K562 (cell line): Measurements from ENCODE around the gene RBKS. TPM values are rescaled to one million over a fixed set of nuclear protein-coding genes. Genes with fewer than 3 reads are reported as not detected.

Experiments used
- ATAC-seq: fragments of 200-7000 bp; cut with Tn5 transposase; 3 replicates; pipeline ENCODE4 v1.9.1; 2020; ENCODE audit warnings: moderate library complexity
- BruUV-seq: library from RNA; stranded (reverse); fragments of 400-500 nt; replicated peaks from 2 replicates; lab custom pipeline; 2021; lab: Mats Ljungman, UMichigan
- CTCF ChIA-PET: fragments of 300-600 bp; formaldehyde crosslinking; extraction: SDS; loops from one replicate; lab custom pipeline; 2021; ENCODE audit warnings: low intra/inter-chr PET ratio; lab: Yijun Ruan, JAX
- POLR2A ChIA-PET: fragments of 300-600, 350-650 bp; sonication (Branson Sonifier 250); formaldehyde crosslinking; extraction: SDS; loops from one replicate; lab custom pipeline; 2021; ENCODE audit warnings: antibody characterized with exemption, inconsistent platforms; lab: Yijun Ruan, JAX
- DNase-seq, 4 experiments: peaks; one replicate each; pipeline versions ENCODE4 v3.0.0 to v3.0.0-alpha.2; 2011 to 2018; ENCODE audit warnings: low spot score in 3 of 4, mixed read lengths in 3 of 4; ENCODE audit errors: extremely low read depth in 1 of 4
- FAIRE-seq: peaks from 2 replicates; lab custom pipeline; 2011; peaks lifted over from hg19 to GRCh38; lab: Jason Lieb, UNC
- H2AFZ ChIP-seq: 2 replicates; pipeline ENCODE4 v1.6.0; 2011; ENCODE audit warnings: low read depth, low read length, control low read depth, inconsistent platforms
- H3K27ac ChIP-seq: fragments of 200-600 bp; 3 replicates; pipeline ENCODE4 v1.8.0; 2011; ENCODE audit warnings: low read depth, mild to moderate bottlenecking, control low read depth, inconsistent platforms, low read length, moderate library complexity, mixed read lengths; ENCODE audit errors: extremely low read depth
- H3K27me3 ChIP-seq, 2 experiments: fragments of 300-600 bp in 1 of 2; 2 replicates in 1 of 2; 3 replicates in 1 of 2; pipeline versions ENCODE4 v1.6.0 to v1.8.0; 2011; ENCODE audit warnings: inconsistent platforms in 2 of 2, low read length in 2 of 2, mild to moderate bottlenecking in 1 of 2, mixed read lengths in 1 of 2, moderate library complexity in 1 of 2; ENCODE audit not compliant: control insufficient read depth in 2 of 2, insufficient read depth in 2 of 2
- H3K36me3 ChIP-seq: fragments of 300-600 bp; 3 replicates; pipeline ENCODE4 v1.8.0; 2011; ENCODE audit warnings: mild to moderate bottlenecking, low read length, inconsistent platforms; ENCODE audit not compliant: control insufficient read depth, insufficient read depth
- H3K4me1 ChIP-seq, 2 experiments: fragments of 200-600 bp in 1 of 2; replicated peaks in 1 of 2; 2 replicates in 1 of 2; 3 replicates in 1 of 2; pipeline versions ENCODE4 v1.5.1 to v1.8.0; 2011; ENCODE audit warnings: inconsistent platforms in 2 of 2, low read length in 2 of 2, mild to moderate bottlenecking in 1 of 2, mixed read lengths in 1 of 2, moderate library complexity in 1 of 2; ENCODE audit not compliant: control insufficient read depth in 2 of 2, insufficient read depth in 2 of 2
- H3K4me2 ChIP-seq: 2 replicates; pipeline ENCODE4 v1.6.1; 2011; ENCODE audit warnings: low read length, control low read depth, inconsistent platforms, mixed read lengths; ENCODE audit not compliant: insufficient read depth
- H3K4me3 ChIP-seq: fragments of 200-600 bp; sonication (generic), shearing (Covaris generic); 2 replicates; pipeline ENCODE4 v1.5.1; 2016; ENCODE audit warnings: control low read depth, inconsistent platforms
- H3K79me2 ChIP-seq: fragments of 200-600 bp; 3 replicates; pipeline ENCODE4 v1.8.0; 2011; ENCODE audit warnings: low read length, inconsistent platforms; ENCODE audit not compliant: control insufficient read depth, insufficient read depth
- H3K9ac ChIP-seq, 2 experiments: 2 replicates each; pipeline versions ENCODE4 v1.6.0 to v1.6.1; 2011; ENCODE audit warnings: low read depth in 2 of 2, low read length in 2 of 2, control low read depth in 1 of 2, inconsistent platforms in 1 of 2, mild to moderate bottlenecking in 1 of 2, mixed read lengths in 1 of 2; ENCODE audit not compliant: insufficient read depth in 1 of 2
- H3K9me1 ChIP-seq: one replicate; pipeline ENCODE4 v1.6.0; 2011; ENCODE audit warnings: inconsistent platforms, mild to moderate bottlenecking, low read length, moderate library complexity; ENCODE audit not compliant: control insufficient read depth, insufficient read depth
- H3K9me3 ChIP-seq: replicated peaks from 2 replicates; pipeline ENCODE4 v1.5.1; 2011; ENCODE audit warnings: low read depth, low read length, inconsistent platforms; ENCODE audit not compliant: control insufficient read depth, insufficient read depth
- H4K20me1 ChIP-seq: replicated peaks from 2 replicates; pipeline ENCODE4 v1.6.1; 2011; ENCODE audit warnings: low read length, inconsistent platforms, mixed read lengths; ENCODE audit not compliant: control insufficient read depth, insufficient read depth
- BCL6 ChIP-seq: fragments of 250-450 bp; sonication (Bioruptor Pico); IDR thresholded peaks from 2 replicates; pipeline ENCODE4 v1.4.0; 2020
- C11orf30 ChIP-seq: fragments of 450-650 bp; IDR thresholded peaks from 2 replicates; pipeline ENCODE4 v1.6.1; 2016; ENCODE audit warnings: low read depth, mild to moderate bottlenecking
- CEBPB ChIP-seq: fragments of 450-650 bp; IDR thresholded peaks from 2 replicates; pipeline ENCODE4 v1.6.1; 2016; ENCODE audit warnings: missing genetic modification characterization, missing compliant biosample characterization
- GABPA ChIP-seq: fragments of 200-800 bp; sonication (Bioruptor generic); conservative IDR thresholded peaks from 2 replicates; pipeline ENCODE4 v1.6.1; 2016; ENCODE audit warnings: low read depth, missing genetic modification characterization, missing compliant biosample characterization
- LCOR ChIP-seq: sonication (generic); formaldehyde crosslinking; IDR thresholded peaks from 2 replicates; pipeline ENCODE4 v1.8.0; 2022; ENCODE audit warnings: mild to moderate bottlenecking, missing genetic modification reagents
- MCM2 ChIP-seq: fragments of 450-650 bp; IDR thresholded peaks from 2 replicates; pipeline ENCODE4 v1.6.1; 2017; ENCODE audit warnings: low read depth, mild to moderate bottlenecking
- MCM7 ChIP-seq, 2 experiments: fragments of 450-650 bp; IDR thresholded peaks; 2 replicates each; pipeline ENCODE4 v1.6.1; 2016 to 2018
- MNT ChIP-seq, 2 experiments: fragments of 450-650 bp; conservative IDR thresholded peaks; 2 replicates each; pipeline ENCODE4 v1.6.1; 2017; ENCODE audit warnings: mild to moderate bottlenecking in 2 of 2, moderate library complexity in 2 of 2
- NR3C1 ChIP-seq: sonication (generic); formaldehyde crosslinking; IDR thresholded peaks from 2 replicates; pipeline ENCODE4 v1.8.1; 2022; ENCODE audit warnings: missing genetic modification reagents
- RBM17 ChIP-seq: fragments of 200-400 bp; formaldehyde crosslinking; IDR thresholded peaks from 2 replicates; pipeline ENCODE4 v1.6.1; 2017; ENCODE audit warnings: low read depth, mild to moderate bottlenecking, low read length, borderline replicate concordance
- SAFB2 ChIP-seq: fragments of 200-400 bp; formaldehyde crosslinking; IDR thresholded peaks from 2 replicates; pipeline ENCODE4 v1.6.1; 2018; ENCODE audit warnings: borderline replicate concordance, low read length, low read depth, moderate library complexity; ENCODE audit not compliant: severe bottlenecking
- SIX5 ChIP-seq, 2 experiments: IDR thresholded peaks; 2 replicates each; pipeline ENCODE4 v1.6.1; 2011; ENCODE audit warnings: low read length in 2 of 2, borderline replicate concordance in 1 of 2, low read depth in 1 of 2, mild to moderate bottlenecking in 1 of 2, moderate library complexity in 1 of 2; ENCODE audit not compliant: insufficient read depth in 1 of 2
- TEAD4 ChIP-seq, 2 experiments: sonication (generic) in 1 of 2; formaldehyde crosslinking in 1 of 2; IDR thresholded peaks; 2 replicates each; pipeline versions ENCODE4 v1.6.1 to v1.8.0; 2012 to 2022; ENCODE audit warnings: borderline replicate concordance in 1 of 2, inconsistent platforms in 1 of 2, low read length in 1 of 2, mild to moderate bottlenecking in 1 of 2, missing genetic modification reagents in 1 of 2
- ZBTB17 ChIP-seq: fragments of 450-650 bp; formaldehyde crosslinking; IDR thresholded peaks from 2 replicates; pipeline ENCODE4 v1.4.0; 2020; ENCODE audit warnings: mild to moderate bottlenecking
- ZFP30 ChIP-seq: fragments of 250-450 bp; sonication (Bioruptor Pico); IDR thresholded peaks from 2 replicates; pipeline ENCODE4 v1.8.0; 2022; ENCODE audit warnings: moderate library complexity, mild to moderate bottlenecking, inconsistent platforms, borderline replicate concordance
- ZNF184 ChIP-seq: sonication (generic); formaldehyde crosslinking; IDR thresholded peaks from 2 replicates; pipeline ENCODE4 v1.5.0; 2020; ENCODE audit warnings: missing genetic modification reagents
- ZNF212 ChIP-seq: fragments of 450-650 bp; formaldehyde crosslinking; IDR thresholded peaks from 2 replicates; pipeline ENCODE4 v1.4.0; 2020; ENCODE audit warnings: mild to moderate bottlenecking
- ZNF699 ChIP-seq: fragments of 250-450 bp; sonication (Bioruptor Pico); IDR thresholded peaks from 2 replicates; pipeline ENCODE4 v1.8.0; 2021; ENCODE audit warnings: mild to moderate bottlenecking, moderate library complexity; ENCODE audit not compliant: insufficient replicate concordance
- ZNF76 ChIP-seq: fragments of 250-450 bp; sonication (Bioruptor Pico); IDR thresholded peaks from 2 replicates; pipeline ENCODE4 v1.4.0; 2020; ENCODE audit warnings: mild to moderate bottlenecking, moderate library complexity, borderline replicate concordance
- WGBS: fragments of 100-300 bp; shearing (Covaris generic); methylation state at CpG from one replicate; pipeline ENCODE4 v1.1.6; 2016; ENCODE audit warnings: low coverage, mixed read lengths; ENCODE audit not compliant: insufficient coverage; ENCODE audit errors: missing lambda C conversion rate; 5-methylcytosine and 5-hydroxymethylcytosine counted together
- in situ Hi-C: fragments of 300-500 bp; cut with MboI; formaldehyde crosslinking; loops from 4 replicates; pipeline ENCODE4 v1.15.0; 2018; ENCODE audit warnings: inconsistent platforms, mixed read lengths
- intact Hi-C: fragments of 100-400 bp; cut with micrococcal nuclease; formaldehyde crosslinking; loops from 2 replicates; pipeline ENCODE4 v1.14.2; 2022
- polyA plus RNA-seq, 8 experiments: library from polyadenylated mRNA; depleted of rRNA in 4 of 8; stranded (reverse) in 5 of 8; unstranded in 3 of 8; fragments of >200 nt; fragmentation: Nextera tagmentation in 2 of 8; fragmentation: Illumina TruSeq in 1 of 8; extraction: Ambion mirVana in 2 of 8; extraction: Trizol in 1 of 8; gene quantifications; 2 replicates each; pipeline versions ENCODE4 v1.2.1 to v1.2.3, GENCODE V29; 2011 to 2014; ENCODE audit warnings: inconsistent platforms in 1 of 8, missing spikeins in 1 of 8
- total RNA-seq, 7 experiments: library from RNA; depleted of rRNA in 6 of 7; stranded (reverse); fragments of >200 nt in 6 of 7; fragmentation: Illumina TruSeq in 2 of 7; extraction: Trizol in 2 of 7; gene quantifications; 2 replicates each; pipeline versions ENCODE4 v1.2.1 to v1.2.3, GENCODE V29; 2011 to 2021; ENCODE audit warnings: low replicate concordance in 1 of 7

Gene RBKS
- total and polyA plus RNA-seq, 9 of the 15 experiments (the other 6 are each of a cell fraction or from before 2014, with no cell fraction given): 0.06 to 0.39 (median 0.19) TPM

- Histone ChIP-seq H3K9me3 (no peaks in the 10 kb centered on the region), H3K27ac (no peak overlapping the region), H3K9me1 (no peaks in the 10 kb centered on the region), H3K27me3 (no peaks in the 10 kb centered on the region), H3K79me2 (peaks cover 22% of the 10 kb centered on the region), H3K4me3 (no peak overlapping the region), H2AFZ (no peak overlapping the region), H3K9ac (no peak overlapping the region), H3K4me1 (no peaks in the 10 kb centered on the region), H3K4me2 (no peak overlapping the region)
- in situ Hi-C loops: no loop called here
- FAIRE-seq (no peak), DNase-seq (no peak)
- no TSS peak for BruUV-seq
- WGBS: 90% methylated on average over 5 of the region's 5 CpGs
- ChIA-PET POLR2A (no interaction called here), CTCF (no interaction called here)
- no peak for TF ChIP-seq CEBPB (tag)
- TF ChIP-seq LCOR (CRISPR knock-in tag): no peak
- no peak for TF ChIP-seq ZNF184 (CRISPR knock-in tag)
- no peak for TF ChIP-seq ZNF212
- TF ChIP-seq SAFB2: no peak
- TF ChIP-seq MCM7 (IDR thresholded peaks at IDR 0.05): no peak
- TF ChIP-seq RBM17: no peak
- TF ChIP-seq GABPA (tag): no peak
- TF ChIP-seq TEAD4 (IDR thresholded peaks at IDR 0.05; ENCODE audit: low read length): no peak
- no peak for TF ChIP-seq TEAD4 (CRISPR knock-in tag; IDR thresholded peaks at IDR 0.05; ENCODE audit: borderline replicate concordance)
- no peak for TF ChIP-seq NR3C1 (CRISPR knock-in tag)
- TF ChIP-seq ZBTB17 (CRISPR knock-in tag): no peak
- no peak for TF ChIP-seq C11orf30
- no peak for TF ChIP-seq SIX5 (IDR thresholded peaks at IDR 0.05; ENCODE audit: borderline replicate concordance in 1 of 2, insufficient read depth in 1 of 2, low read depth in 1 of 2, low read length in 2 of 2)
- TF ChIP-seq ZFP30: no peak
- TF ChIP-seq BCL6 (CRISPR knock-in tag): no peak
- no peak for TF ChIP-seq ZNF699 (CRISPR knock-in tag)
- no peak for TF ChIP-seq MNT (conservative IDR thresholded peaks at IDR 0.05)
- no peak for TF ChIP-seq ZNF76 (CRISPR knock-in tag)
- no peak for TF ChIP-seq MCM2
- TF ChIP-seq, all 486 proteins: peak for 0
- Histone ChIP-seq H3K36me3 (peaks cover 49% of the 10 kb centered on the region; the same call in 2 of the 3 replicates), H4K20me1 (no peaks in the 10 kb centered on the region; the same call in 1 of the 2 replicates)
- ATAC-seq: no peak
- intact Hi-C loops: no loop called here
Observed at GRCh38 chr2:27779417-27780055, 110.7 kb downstream of the RBKS start.
